ENCODE data around the gene JARID2.

Gene JARID2

DNA sequence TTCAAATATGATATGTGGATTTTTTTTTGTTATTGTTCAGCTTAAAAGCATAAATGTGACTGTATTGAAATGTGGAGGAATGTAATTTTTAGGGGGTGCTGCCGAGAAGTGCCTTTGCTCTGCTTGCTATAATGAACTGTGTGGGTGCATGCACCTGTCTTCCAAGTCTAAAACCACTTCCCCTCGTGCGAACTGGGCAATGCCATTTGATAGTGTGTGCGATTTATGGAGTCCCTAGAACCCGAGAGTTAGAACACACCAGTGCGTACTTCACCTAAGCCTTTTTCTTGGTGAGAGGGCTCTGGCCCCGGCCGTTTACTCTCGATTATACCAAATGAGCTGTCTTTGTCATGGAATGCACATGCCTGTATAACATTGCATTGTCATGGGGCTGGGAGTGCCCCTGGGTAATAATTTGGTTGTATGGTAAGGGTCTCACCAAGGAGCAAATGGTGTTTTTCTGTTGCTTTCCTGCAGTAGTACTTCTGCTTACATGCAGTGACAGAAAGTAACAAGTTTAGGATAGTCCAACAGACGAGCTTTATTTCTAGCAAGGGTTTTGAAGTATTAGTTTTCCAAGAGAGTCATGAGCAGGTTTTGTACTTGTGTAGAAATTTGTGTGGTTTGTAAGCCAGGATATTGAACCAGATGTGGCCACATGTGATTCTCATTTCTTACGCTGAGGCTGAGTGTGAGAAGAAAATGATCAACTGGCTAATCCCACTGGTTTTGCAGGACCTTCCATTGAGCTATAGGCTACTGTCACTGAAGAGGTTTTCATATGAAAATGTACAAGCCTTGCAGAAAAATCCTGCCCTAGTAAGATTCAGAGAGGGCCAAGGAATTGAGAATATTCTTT lies 244.6 kb downstream of the JARID2 start:
- H3K4me3 ChIP-seq (ENCODE audit: low read depth, low read length): no peak overlapping the region
- DNase-seq (ENCODE audit: low read depth): no peak
- no peak for TF ChIP-seq MYC (IDR thresholded peaks at IDR 0.05; ENCODE audit: low read depth, low read length)
- no peak for TF ChIP-seq POLR2A (IDR thresholded peaks at IDR 0.05; ENCODE audit: extremely low read depth, insufficient read length)
- TF ChIP-seq, protein P1, sequence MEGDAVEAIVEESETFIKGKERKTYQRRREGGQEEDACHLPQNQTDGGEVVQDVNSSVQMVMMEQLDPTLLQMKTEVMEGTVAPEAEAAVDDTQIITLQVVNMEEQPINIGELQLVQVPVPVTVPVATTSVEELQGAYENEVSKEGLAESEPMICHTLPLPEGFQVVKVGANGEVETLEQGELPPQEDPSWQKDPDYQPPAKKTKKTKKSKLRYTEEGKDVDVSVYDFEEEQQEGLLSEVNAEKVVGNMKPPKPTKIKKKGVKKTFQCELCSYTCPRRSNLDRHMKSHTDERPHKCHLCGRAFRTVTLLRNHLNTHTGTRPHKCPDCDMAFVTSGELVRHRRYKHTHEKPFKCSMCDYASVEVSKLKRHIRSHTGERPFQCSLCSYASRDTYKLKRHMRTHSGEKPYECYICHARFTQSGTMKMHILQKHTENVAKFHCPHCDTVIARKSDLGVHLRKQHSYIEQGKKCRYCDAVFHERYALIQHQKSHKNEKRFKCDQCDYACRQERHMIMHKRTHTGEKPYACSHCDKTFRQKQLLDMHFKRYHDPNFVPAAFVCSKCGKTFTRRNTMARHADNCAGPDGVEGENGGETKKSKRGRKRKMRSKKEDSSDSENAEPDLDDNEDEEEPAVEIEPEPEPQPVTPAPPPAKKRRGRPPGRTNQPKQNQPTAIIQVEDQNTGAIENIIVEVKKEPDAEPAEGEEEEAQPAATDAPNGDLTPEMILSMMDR (IDR thresholded peaks at IDR 0.05; ENCODE audit: low read depth, low read length): no peak
- TF ChIP-seq MAX (IDR thresholded peaks at IDR 0.05; ENCODE audit: low read depth, low read length): no peak

- TF ChIP-seq, protein P1 (IDR thresholded peaks at IDR 0.05; ENCODE audit: low read depth, low read length): peak; percentile 96
- no peak for TF ChIP-seq MAX (IDR thresholded peaks at IDR 0.05; ENCODE audit: low read depth, low read length)
- H3K4me3 ChIP-seq (ENCODE audit: low read depth, low read length): no peak overlapping the region
- peak; percentile 69 for DNase-seq (ENCODE audit: low read depth)
Observed at GRCh38 chr6:15491255-15491985, 245.6 kb downstream of the JARID2 start.

DNA sequence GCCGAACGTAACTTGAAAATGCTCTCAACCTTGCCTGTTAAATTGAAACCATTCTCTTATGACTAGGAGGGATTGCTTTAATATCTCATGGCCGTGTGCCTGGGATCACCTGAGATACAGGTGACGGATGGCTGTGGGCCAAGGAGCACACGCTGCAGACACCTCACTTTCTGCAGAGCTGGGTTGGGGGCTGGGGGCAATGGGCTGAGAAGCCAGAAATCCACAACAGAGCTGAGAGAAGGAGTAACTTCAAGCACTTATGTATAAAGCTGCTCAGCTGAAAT lies 246.1 kb downstream of the JARID2 start:
- TF ChIP-seq POLR2A (IDR thresholded peaks at IDR 0.05; ENCODE audit: extremely low read depth, insufficient read length) (no peak), MAX (IDR thresholded peaks at IDR 0.05; ENCODE audit: low read depth, low read length) (no peak), MYC (IDR thresholded peaks at IDR 0.05; ENCODE audit: low read depth, low read length) (no peak)
- TF ChIP-seq, protein P1 (IDR thresholded peaks at IDR 0.05; ENCODE audit: low read depth, low read length): no peak
- no peak overlapping the region for H3K4me3 ChIP-seq (ENCODE audit: low read depth, low read length)
- DNase-seq (ENCODE audit: low read depth): no peak

DNA sequence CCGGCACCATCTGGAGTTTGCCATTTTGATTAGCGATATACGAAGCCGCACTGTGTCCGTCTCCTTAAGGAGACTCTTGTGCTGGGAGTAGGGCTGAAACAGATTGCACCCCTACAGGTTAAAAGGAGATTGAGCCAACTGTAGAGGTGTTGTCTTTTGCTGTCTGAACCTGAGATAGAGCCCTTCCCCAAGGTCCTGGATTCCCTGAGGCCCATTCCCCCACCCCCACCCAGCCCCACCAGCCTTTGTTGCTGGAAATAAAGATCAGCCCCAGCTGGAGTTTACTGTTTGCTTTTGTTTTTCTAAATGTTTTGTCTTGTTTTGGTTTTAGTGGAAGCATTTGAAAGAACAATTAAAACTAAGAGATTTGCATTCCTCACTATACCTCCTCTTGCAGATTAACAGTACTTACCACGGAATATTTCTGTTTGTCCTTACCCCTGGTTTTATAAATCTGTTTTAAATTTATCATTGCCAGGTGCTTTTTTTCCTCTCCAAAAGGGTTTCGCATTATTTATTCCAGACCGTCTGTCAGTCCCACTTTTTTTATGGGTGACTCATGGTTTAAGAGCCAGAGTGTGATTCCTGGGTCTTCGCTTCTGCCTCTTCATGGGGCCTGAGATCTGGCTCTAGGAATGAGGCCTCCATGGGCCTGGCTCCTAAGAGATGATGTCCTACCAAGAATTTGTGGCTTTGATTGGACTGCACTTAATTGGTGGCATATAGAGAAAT lies 247.7 kb downstream of the JARID2 start:
- TF ChIP-seq, protein P1 (IDR thresholded peaks at IDR 0.05; ENCODE audit: low read depth, low read length): no peak
- TF ChIP-seq MYC (IDR thresholded peaks at IDR 0.05; ENCODE audit: low read depth, low read length) (no peak), MAX (IDR thresholded peaks at IDR 0.05; ENCODE audit: low read depth, low read length) (no peak), POLR2A (IDR thresholded peaks at IDR 0.05; ENCODE audit: extremely low read depth, insufficient read length) (no peak)
- no peak for DNase-seq (ENCODE audit: low read depth)
- no peak overlapping the region for H3K4me3 ChIP-seq (ENCODE audit: low read depth, low read length)

DNA sequence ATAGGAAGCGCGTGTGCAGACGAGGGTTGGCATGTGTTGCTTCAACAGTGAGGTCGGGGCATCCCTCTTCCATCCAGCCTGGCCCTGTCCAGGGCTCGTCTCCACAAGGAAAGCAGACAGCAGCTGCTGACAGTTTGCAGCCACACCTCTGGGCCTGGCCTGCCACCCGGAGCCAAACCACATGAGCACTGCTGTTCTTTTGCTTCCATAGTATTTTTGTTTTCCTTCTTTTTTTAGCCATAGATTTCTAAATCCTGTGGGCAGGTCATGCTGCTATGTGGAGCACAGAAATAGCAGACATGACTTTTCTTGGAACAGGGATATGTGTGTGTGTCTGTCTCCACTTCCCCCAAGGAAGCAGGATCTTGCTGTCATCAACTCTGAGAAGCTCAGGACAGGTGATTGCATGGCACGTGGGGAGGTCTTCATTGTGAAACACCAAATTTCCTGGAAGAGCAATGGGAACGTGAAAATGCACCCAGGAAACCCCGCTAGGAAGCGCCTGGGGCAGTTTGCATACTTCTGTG lies 249.6 kb downstream of the JARID2 start:
- H3K4me3 ChIP-seq (ENCODE audit: low read depth, low read length): no peak overlapping the region
- no peak for TF ChIP-seq MYC (IDR thresholded peaks at IDR 0.05; ENCODE audit: low read depth, low read length)
- TF ChIP-seq, protein P1 (IDR thresholded peaks at IDR 0.05; ENCODE audit: low read depth, low read length): no peak
- DNase-seq (ENCODE audit: low read depth): no peak

All from NB4 (cell line).